Erythroblast (primary cell): ENCODE results near the gene PTTG2.

Experiments
- GATA1 ChIP-seq: IDR thresholded peaks from 2 replicates; pipeline ENCODE4 v1.6.1; 2011; ENCODE audit warnings: low read depth, mild to moderate bottlenecking, control low read depth, low read length, moderate library complexity
- POLR2A ChIP-seq: IDR thresholded peaks from 2 replicates; pipeline ENCODE4 v1.6.1; 2011; ENCODE audit warnings: mild to moderate bottlenecking, low read length

GRCh38 chr4:37918653-37919052 is 41.5 kb upstream of the PTTG2 start:
- TF ChIP-seq POLR2A: no peak
- no peak for TF ChIP-seq GATA1
